Adrenal gland (tissue), 5 donors: ENCODE results near the gene PGAP1.

Experiments
- POLR2A ChIP-seq, 2 donors: fragments of 450-650 bp; IDR thresholded peaks; one replicate each; pipeline ENCODE4 v1.6.1; 2017; ENCODE audit warnings: antibody characterized with exemption in 2 of 2, mild to moderate bottlenecking in 2 of 2, moderate library complexity in 1 of 2
- TF ChIP-seq, protein P1 (sequence below), 6 experiments: fragments of 450-650 bp in 4 of 6; fragments of 200-600 bp in 2 of 6; sonication (generic) in 1 of 6; IDR thresholded peaks; 1 replicate in 5 of 6; 2 replicates in 1 of 6; pipeline versions ENCODE4 v1.5.1 to v1.8.0; 2016 to 2021; ENCODE audit warnings: antibody characterized with exemption in 6 of 6, mild to moderate bottlenecking in 2 of 6, moderate library complexity in 1 of 6
- donor health status: DM: no; HTN: no; CAD: no.

DNA sequence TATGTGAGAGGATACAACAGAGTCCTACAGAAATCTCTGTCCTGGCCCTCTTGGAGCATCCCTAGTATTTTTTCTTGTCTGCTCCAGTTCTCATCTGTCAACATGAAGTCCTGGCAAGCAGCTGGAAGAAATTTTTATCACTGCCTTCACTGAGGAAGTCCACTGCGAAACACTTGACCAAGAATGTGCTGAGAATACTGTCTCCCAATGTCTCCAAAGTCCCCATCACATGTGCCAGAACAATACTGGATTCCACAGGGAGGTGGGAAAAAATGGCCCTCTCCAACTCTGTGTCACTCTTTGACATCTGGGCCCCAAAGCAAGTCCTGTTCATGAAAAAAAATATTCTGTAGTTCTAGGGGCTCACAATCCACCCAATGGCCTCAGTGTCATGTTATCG, 32.8 kb upstream of the PGAP1 start:
- TF ChIP-seq, protein P1, sequence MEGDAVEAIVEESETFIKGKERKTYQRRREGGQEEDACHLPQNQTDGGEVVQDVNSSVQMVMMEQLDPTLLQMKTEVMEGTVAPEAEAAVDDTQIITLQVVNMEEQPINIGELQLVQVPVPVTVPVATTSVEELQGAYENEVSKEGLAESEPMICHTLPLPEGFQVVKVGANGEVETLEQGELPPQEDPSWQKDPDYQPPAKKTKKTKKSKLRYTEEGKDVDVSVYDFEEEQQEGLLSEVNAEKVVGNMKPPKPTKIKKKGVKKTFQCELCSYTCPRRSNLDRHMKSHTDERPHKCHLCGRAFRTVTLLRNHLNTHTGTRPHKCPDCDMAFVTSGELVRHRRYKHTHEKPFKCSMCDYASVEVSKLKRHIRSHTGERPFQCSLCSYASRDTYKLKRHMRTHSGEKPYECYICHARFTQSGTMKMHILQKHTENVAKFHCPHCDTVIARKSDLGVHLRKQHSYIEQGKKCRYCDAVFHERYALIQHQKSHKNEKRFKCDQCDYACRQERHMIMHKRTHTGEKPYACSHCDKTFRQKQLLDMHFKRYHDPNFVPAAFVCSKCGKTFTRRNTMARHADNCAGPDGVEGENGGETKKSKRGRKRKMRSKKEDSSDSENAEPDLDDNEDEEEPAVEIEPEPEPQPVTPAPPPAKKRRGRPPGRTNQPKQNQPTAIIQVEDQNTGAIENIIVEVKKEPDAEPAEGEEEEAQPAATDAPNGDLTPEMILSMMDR (IDR thresholded peaks at IDR 0.05) = no peak
- no peak for TF ChIP-seq POLR2A (IDR thresholded peaks at IDR 0.05)
